Esophagus squamous epithelium (tissue), 5 donors: Measurements from ENCODE around the gene DAB2IP. TPM values are rescaled to one million over a fixed set of nuclear protein-coding genes. Genes with fewer than 3 reads are reported as not detected.
"Not testable (repeated sequence)": the region's sequence is repeated elsewhere in the genome, so short reads cannot be mapped to it uniquely, and the experiment has no call there.

Source experiments
- DNase-seq: peaks from one replicate; lab custom pipeline; 2025; lab: John Stamatoyannopoulos, UW
- H3K27ac ChIP-seq, 4 donors: fragments of 200-600 bp; sonication (generic); one replicate each; pipeline ENCODE4 v1.5.1; 2016 to 2019; ENCODE audit warnings: mild to moderate bottlenecking in 1 of 4
- H3K27me3 ChIP-seq, 4 donors: fragments of 200-600 bp; sonication (generic); 1 replicate in 3 of 4; 2 replicates in 1 of 4; pipeline versions ENCODE4 v1.5.1 to v1.6.0; 2017 to 2021; ENCODE audit warnings: antibody characterized with exemption in 1 of 4
- H3K36me3 ChIP-seq, 3 donors: fragments of 200-600 bp; sonication (generic); one replicate each; pipeline ENCODE4 v1.5.1; 2016 to 2019
- H3K4me1 ChIP-seq, 3 donors: fragments of 200-600 bp; sonication (generic); one replicate each; pipeline ENCODE4 v1.5.1; 2017 to 2019
- H3K4me3 ChIP-seq, 4 donors: fragments of 200-600 bp; sonication (generic); 1 replicate in 3 of 4; 2 replicates in 1 of 4; pipeline ENCODE4 v1.5.1; 2016 to 2019; ENCODE audit warnings: mild to moderate bottlenecking in 2 of 4, moderate library complexity in 1 of 4
- H3K9me3 ChIP-seq, 3 donors: fragments of 200-600 bp; sonication (generic); one replicate each; pipeline ENCODE4 v1.5.1; 2016 to 2019
- POLR2A ChIP-seq, 4 donors: fragments of 450-650 bp; IDR thresholded peaks; one replicate each; pipeline ENCODE4 v1.6.1; 2017; ENCODE audit warnings: antibody characterized with exemption in 4 of 4, mild to moderate bottlenecking in 4 of 4, moderate library complexity in 3 of 4
- WGBS, 2 donors: methylation state at CpG; one replicate each; pipeline ENCODE4 v1.1.5; 2018; 5-methylcytosine and 5-hydroxymethylcytosine counted together
- intact Hi-C: fragments of 100-400 bp; cut with DNase I; formaldehyde crosslinking; loops from one replicate; pipeline ENCODE4 v1.15.0; 2022
- total RNA-seq, 4 donors: library from RNA; depleted of rRNA; stranded (reverse); fragments of >200 nt; gene quantifications; one replicate each; pipeline ENCODE4 v1.1.0, GENCODE V29; 2016
- TF ChIP-seq, protein P1 (sequence below), 6 experiments: fragments of 450-650 bp in 4 of 6; fragments of 200-600 bp in 2 of 6; sonication (generic) in 2 of 6; IDR thresholded peaks; one replicate each; pipeline ENCODE4 v1.5.1; 2016 to 2019; ENCODE audit warnings: antibody characterized with exemption in 6 of 6, mild to moderate bottlenecking in 4 of 6, moderate library complexity in 4 of 6
- donor health status: DM: yes; HTN: yes; CAD: no.

Gene DAB2IP
- total RNA-seq, 4 donors from 2014 or later: 28.3 to 48.8 (median 38.1) TPM

DNA sequence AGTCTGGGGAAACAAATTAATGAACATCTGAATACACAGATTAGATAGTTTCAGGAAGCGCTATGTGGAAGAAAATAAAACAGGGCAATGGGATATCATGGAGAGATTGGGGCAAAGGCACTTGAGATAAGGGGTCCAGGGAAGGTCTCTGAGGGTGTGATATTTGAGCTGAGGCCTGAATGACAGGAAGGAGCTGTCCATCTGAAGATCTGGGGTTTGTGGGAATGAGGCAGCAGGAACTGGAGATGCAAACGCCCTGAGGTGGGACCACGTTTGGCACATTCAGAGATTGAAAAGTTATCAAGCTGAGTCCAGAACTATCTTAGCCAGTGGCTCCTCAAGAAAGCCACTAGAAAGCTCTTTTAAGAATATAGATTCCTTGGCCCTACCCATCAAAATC, 8.7 kb upstream of the DAB2IP start:
- intact Hi-C loops: no loop called here
- H3K9me3 ChIP-seq: no peaks in the 10 kb centered on the region
- DNase-seq: no peak
- 83% methylated on average over 3 of the region's 3 CpGs for whole genome bisulfite sequencing, 2 donors
- TF ChIP-seq POLR2A (IDR thresholded peaks at IDR 0.05): no peak
- TF ChIP-seq, protein P1, sequence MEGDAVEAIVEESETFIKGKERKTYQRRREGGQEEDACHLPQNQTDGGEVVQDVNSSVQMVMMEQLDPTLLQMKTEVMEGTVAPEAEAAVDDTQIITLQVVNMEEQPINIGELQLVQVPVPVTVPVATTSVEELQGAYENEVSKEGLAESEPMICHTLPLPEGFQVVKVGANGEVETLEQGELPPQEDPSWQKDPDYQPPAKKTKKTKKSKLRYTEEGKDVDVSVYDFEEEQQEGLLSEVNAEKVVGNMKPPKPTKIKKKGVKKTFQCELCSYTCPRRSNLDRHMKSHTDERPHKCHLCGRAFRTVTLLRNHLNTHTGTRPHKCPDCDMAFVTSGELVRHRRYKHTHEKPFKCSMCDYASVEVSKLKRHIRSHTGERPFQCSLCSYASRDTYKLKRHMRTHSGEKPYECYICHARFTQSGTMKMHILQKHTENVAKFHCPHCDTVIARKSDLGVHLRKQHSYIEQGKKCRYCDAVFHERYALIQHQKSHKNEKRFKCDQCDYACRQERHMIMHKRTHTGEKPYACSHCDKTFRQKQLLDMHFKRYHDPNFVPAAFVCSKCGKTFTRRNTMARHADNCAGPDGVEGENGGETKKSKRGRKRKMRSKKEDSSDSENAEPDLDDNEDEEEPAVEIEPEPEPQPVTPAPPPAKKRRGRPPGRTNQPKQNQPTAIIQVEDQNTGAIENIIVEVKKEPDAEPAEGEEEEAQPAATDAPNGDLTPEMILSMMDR (IDR thresholded peaks at IDR 0.05): no peak
- peaks cover 2 to 31% (median 4%) of the 10 kb centered on the region in 3 donors for H3K4me1 ChIP-seq
- no peaks in the 10 kb centered on the region for H3K27me3 ChIP-seq
- no peak overlapping the region for H3K27ac ChIP-seq
- H3K4me3 ChIP-seq: no peak overlapping the region
- no peaks in the 10 kb centered on the region for H3K36me3 ChIP-seq

DNA sequence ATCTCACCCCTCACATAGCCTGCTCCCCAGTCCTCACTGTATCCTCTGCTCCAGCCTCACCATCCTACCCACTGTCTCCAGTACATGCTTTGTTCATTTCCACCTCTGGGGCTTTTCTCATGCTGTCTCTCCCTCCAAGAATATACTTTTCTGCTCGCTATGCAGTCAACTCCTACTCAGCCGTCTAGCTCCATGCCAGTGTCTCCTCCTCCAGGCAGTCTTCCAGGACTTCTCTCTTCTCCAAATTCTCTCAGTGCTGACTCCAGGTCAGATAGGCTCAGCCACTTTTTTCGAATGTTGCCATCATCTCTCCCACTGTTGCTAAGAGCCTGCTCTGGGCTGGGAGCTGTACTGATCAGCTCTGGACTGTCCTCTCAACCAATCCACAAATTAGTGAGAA, 8.0 kb upstream of the DAB2IP start:
- peaks cover 0 to 24% (median 0%) of the 10 kb centered on the region in 3 donors for H3K4me1 ChIP-seq
- no peak overlapping the region for H3K4me3 ChIP-seq
- WGBS, 2 donors: 73 to 81% methylated on average over 2 to 3 of the region's 3 CpGs
- no peaks in the 10 kb centered on the region for H3K27me3 ChIP-seq
- no peaks in the 10 kb centered on the region for H3K9me3 ChIP-seq
- H3K36me3 ChIP-seq: no peaks in the 10 kb centered on the region
- TF ChIP-seq, protein P1 (IDR thresholded peaks at IDR 0.05): no peak
- TF ChIP-seq POLR2A (IDR thresholded peaks at IDR 0.05): no peak
- intact Hi-C loops: no loop called here
- H3K27ac ChIP-seq: no peak overlapping the region
- DNase-seq: no peak

DNA sequence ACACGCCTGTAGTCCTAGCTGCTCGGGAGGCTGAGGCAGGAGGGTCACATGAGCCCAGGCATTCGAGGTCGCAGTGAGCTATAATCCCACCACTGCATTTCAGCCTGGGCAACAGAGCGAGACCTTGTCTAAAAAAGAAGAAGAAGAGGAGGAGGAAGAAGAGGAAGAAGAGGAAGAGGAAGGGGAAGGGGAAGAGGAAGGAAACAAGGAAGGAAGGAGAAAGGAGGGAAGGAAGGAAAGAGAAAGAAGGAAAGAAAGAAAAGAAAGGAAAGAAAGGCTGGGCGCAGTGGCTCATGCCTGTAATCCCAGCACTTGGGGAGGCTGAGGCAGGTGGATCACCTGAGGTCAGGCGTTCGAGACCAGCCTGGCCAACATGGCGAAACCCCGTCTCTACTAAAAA, 7.4 kb upstream of the DAB2IP start:
- H3K4me3 ChIP-seq, H3K36me3 ChIP-seq: not testable (repeated sequence)
- 77 to 84% methylated on average over 10 of the region's 10 CpGs for WGBS, 2 donors

DNA sequence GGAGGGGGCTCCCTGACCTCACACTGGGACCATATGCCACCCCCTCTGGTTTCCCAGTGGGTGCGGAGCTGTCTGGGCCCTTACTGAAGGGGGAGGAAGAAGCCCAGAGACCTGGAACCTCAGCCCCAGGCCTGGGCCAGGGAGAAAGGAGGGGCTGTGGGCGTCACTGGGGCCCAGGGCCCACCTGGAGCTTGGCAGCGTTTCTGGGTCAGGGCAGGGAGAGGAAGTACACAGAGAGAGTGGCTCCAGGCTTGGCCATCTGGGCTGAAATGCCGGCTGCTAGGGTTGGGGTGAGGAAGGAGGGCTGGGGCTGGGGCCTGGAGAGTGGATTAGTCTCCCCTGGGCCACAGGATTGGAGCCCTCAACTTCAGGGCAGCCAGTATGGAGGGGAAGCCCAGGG, 6.4 kb upstream of the DAB2IP start:
- no peak overlapping the region for H3K4me3 ChIP-seq
- no peaks in the 10 kb centered on the region for H3K36me3 ChIP-seq
- no peaks in the 10 kb centered on the region for H3K27me3 ChIP-seq
- no peaks in the 10 kb centered on the region for H3K9me3 ChIP-seq
- intact Hi-C loops: no loop called here
- DNase-seq: no peak
- H3K4me1 ChIP-seq: peaks cover 1 to 26% (median 2%) of the 10 kb centered on the region in 3 donors
- no peak for TF ChIP-seq POLR2A (IDR thresholded peaks at IDR 0.05)
- TF ChIP-seq, protein P1 (IDR thresholded peaks at IDR 0.05): no peak
- 45% methylated on average over 2 of the region's 4 CpGs; no CpG with 5 or more reads in 1 of the 2 donors for WGBS, 2 donors
- H3K27ac ChIP-seq: no peak overlapping the region

More for the DNA sequence above, 7.4 kb upstream of the DAB2IP start:
- peaks cover 0 to 22% (median 0%) of the 10 kb centered on the region in 3 donors for H3K4me1 ChIP-seq
- H3K9me3 ChIP-seq, DNase-seq, intact Hi-C loops, H3K27me3 ChIP-seq, H3K27ac ChIP-seq: not testable (repeated sequence)

DNA sequence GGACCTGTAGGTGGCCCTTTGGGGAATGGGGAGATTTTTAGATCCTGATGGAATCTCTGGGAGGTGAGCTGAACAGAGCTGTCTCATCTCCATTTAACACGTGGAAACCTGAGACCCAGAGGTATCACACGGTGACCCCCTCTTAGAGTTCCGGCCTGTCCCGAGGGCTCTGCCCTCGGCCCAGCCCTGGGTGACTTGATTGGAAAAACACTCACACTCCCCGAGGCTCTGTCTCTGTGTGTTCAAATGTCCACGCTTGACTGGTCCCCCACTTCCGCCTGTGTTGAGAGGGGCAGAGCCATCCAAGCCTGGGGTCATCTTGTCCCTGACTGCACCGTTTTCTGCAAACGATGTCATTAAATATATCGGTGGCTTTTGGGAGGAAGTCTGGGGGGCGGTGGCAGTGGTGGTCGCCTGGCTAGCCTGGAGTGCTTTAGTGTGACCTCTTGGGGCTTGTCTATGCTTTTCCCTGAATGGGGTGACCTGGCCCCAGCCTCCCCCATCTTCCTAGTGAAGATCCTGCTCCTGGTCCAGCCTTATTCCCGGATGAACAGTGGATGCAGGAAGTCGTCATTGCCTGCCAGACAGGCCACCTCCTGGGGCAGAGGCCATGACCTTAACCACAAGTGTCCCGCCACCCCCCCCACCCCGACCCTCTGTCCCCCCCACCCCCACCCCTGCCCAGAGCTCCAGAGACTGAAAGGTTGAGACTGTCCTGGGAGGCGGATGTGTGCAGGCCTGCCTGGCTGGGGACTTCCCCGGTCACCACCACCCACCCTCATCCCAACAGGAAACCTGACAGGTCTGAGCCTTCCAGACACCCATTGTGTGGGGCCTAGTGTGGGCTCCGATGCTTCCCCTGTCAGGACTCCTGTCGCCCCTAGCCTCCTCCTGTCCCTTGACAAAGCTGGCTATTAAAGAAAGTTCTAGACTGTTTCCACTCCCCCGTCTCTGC, 5.3 kb upstream of the DAB2IP start:
- Histone ChIP-seq H3K27me3 (peaks cover 0 to 4% (median 0%) of the 10 kb centered on the region in 4 donors), H3K9me3 (no peaks in the 10 kb centered on the region), H3K4me3 (no peak overlapping the region), H3K36me3 (no peaks in the 10 kb centered on the region), H3K4me1 (peaks cover 12 to 26% (median 13%) of the 10 kb centered on the region in 3 donors), H3K27ac (no peak overlapping the region)
- no peak for TF ChIP-seq POLR2A (IDR thresholded peaks at IDR 0.05)
- TF ChIP-seq, protein P1 (IDR thresholded peaks at IDR 0.05): no peak
- intact Hi-C loops: no loop called here
- WGBS, 2 donors: 58 to 71% methylated on average over 6 to 8 of the region's 22 CpGs
- no peak for DNase-seq
